Keratinocyte (primary cell): ENCODE measurements around the gene ERI3. TPM values are rescaled to one million over a fixed set of nuclear protein-coding genes. Genes with fewer than 3 reads are reported as not detected.
A peak's percentile ranks its signal among the peaks of the same experiment; 100 is the strongest.

Source experiments
- DNase-seq: peaks from one replicate; pipeline ENCODE4 v3.0.0-alpha.2; 2011; ENCODE audit warnings: low read depth, missing footprints, low spot score
- FAIRE-seq: peaks from 2 replicates; lab custom pipeline; 2011; peaks lifted over from hg19 to GRCh38; lab: Jason Lieb, UNC
- H2AFZ ChIP-seq: 2 replicates; pipeline ENCODE4 v1.6.0; 2012; ENCODE audit warnings: low read length, control low read depth, inconsistent platforms; ENCODE audit not compliant: control insufficient read depth
- H3K27ac ChIP-seq: 2 replicates; pipeline ENCODE4 v1.5.1; 2011; ENCODE audit warnings: low read length; ENCODE audit not compliant: control insufficient read depth, insufficient read depth
- H3K27me3 ChIP-seq: 3 replicates; pipeline ENCODE4 v1.6.0; 2011; ENCODE audit warnings: low read length; ENCODE audit not compliant: control insufficient read depth, insufficient read depth; ENCODE audit errors: extremely low read depth
- H3K36me3 ChIP-seq, 2 experiments: 2 replicates in 1 of 2; 3 replicates in 1 of 2; pipeline ENCODE4 v1.5.1; 2011; ENCODE audit warnings: low read length in 2 of 2, mild to moderate bottlenecking in 1 of 2; ENCODE audit not compliant: control insufficient read depth in 2 of 2, insufficient read depth in 2 of 2; ENCODE audit errors: extremely low read depth in 1 of 2
- H3K4me1 ChIP-seq: 3 replicates; pipeline ENCODE4 v1.5.1; 2011; ENCODE audit warnings: low read length; ENCODE audit not compliant: control insufficient read depth, insufficient read depth; ENCODE audit errors: extremely low read depth
- H3K4me2 ChIP-seq: 3 replicates; pipeline ENCODE4 v1.6.0; 2011; ENCODE audit warnings: low read depth, low read length; ENCODE audit not compliant: control insufficient read depth, insufficient read depth; ENCODE audit errors: extremely low read depth
- H3K4me3 ChIP-seq, 3 experiments: fragments of 200-600 bp in 1 of 3; sonication (generic) in 1 of 3; 2 replicates in 2 of 3; 3 replicates in 1 of 3; pipeline ENCODE4 v1.5.1; 2011 to 2016; ENCODE audit warnings: low read length in 3 of 3, mild to moderate bottlenecking in 3 of 3, control low read depth in 2 of 3, inconsistent platforms in 1 of 3, low read depth in 1 of 3, mixed read lengths in 1 of 3, mixed run types in 1 of 3, moderate library complexity in 1 of 3; ENCODE audit not compliant: control insufficient read depth in 2 of 3, insufficient read depth in 2 of 3; ENCODE audit errors: extremely low read depth in 1 of 3
- H3K79me2 ChIP-seq: 2 replicates; pipeline ENCODE4 v1.6.0; 2012; ENCODE audit warnings: low read length; ENCODE audit not compliant: control insufficient read depth, insufficient read depth
- H3K9ac ChIP-seq: 3 replicates; pipeline ENCODE4 v1.6.0; 2011; ENCODE audit warnings: low read length; ENCODE audit not compliant: control insufficient read depth, insufficient read depth; ENCODE audit errors: extremely low read depth
- H3K9me1 ChIP-seq: 3 replicates; pipeline ENCODE4 v1.6.0; 2011; ENCODE audit warnings: low read length; ENCODE audit not compliant: control insufficient read depth, insufficient read depth; ENCODE audit errors: extremely low read depth
- H3K9me3 ChIP-seq: 2 replicates; pipeline ENCODE4 v1.5.1; 2012; ENCODE audit warnings: low read depth, low read length; ENCODE audit not compliant: control insufficient read depth
- H4K20me1 ChIP-seq: 3 replicates; pipeline ENCODE4 v1.6.0; 2011; ENCODE audit warnings: low read length; ENCODE audit not compliant: control insufficient read depth, insufficient read depth; ENCODE audit errors: extremely low read depth
- EZH2 ChIP-seq: IDR thresholded peaks from one replicate; pipeline ENCODE4 v1.6.1; 2012; ENCODE audit warnings: inconsistent platforms, mild to moderate bottlenecking, low read length, moderate library complexity
- dilution Hi-C: fragments of 300-500 bp; cut with MboI; formaldehyde crosslinking; loops from one replicate; pipeline ENCODE4 v1.7.0; 2020; ENCODE audit warnings: low sequenced_read_pairs; ENCODE audit not compliant: extremely low pct_ligation_motif_present
- polyA plus RNA-seq, 5 experiments: library from polyadenylated mRNA; depleted of rRNA in 3 of 5; stranded (reverse) in 3 of 5; stranded (forward) in 1 of 5; unstranded in 1 of 5; fragments of >200 nt; gene quantifications; 1 replicate in 1 of 5; 2 replicates in 3 of 5; 3 replicates in 1 of 5; pipeline versions ENCODE4 v1.2.1 to v1.2.3, GENCODE V29; 2011 to 2012; ENCODE audit warnings: missing spikeins in 2 of 5, low read depth in 1 of 5, low replicate concordance in 1 of 5
- TF ChIP-seq, protein P1 (sequence below), 3 experiments: IDR thresholded peaks in 1 of 3; conservative IDR thresholded peaks in 1 of 3; optimal IDR thresholded peaks in 1 of 3; 2 replicates in 2 of 3; 3 replicates in 1 of 3; pipeline versions ENCODE3 to v1.5.1; 2011; ENCODE audit warnings: low read length in 3 of 3, mild to moderate bottlenecking in 3 of 3, moderate library complexity in 2 of 3, control low read depth in 1 of 3, inconsistent platforms in 1 of 3; ENCODE audit not compliant: insufficient read depth in 2 of 3; ENCODE audit errors: extremely low read depth in 1 of 3

ERI3 gene
- polyA plus RNA-seq, 1 donor (not counting 4 experiments of a cell fraction or from before 2014, with no cell fraction given) = 43.7 TPM

DNA sequence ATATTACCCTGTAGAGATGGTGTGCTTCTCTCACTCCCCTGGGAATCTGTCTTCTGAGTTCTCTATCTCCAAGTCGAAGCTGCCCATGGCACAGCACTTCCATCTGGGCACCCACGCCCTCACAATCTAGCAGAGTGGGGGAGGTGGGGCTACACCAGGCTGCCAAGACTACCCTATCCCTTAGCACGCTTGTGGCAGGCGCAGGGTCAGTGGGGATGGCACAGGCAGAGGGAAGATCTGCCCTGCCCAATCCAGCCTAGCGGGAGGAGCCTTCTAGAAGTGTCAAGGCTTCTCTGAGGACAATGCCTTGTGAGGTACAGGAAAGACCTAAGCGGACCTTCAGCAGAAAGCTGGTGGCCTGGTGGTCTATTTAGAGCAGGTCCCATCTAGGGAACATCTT lies 92.6 kb downstream of the ERI3 start:
- no peak overlapping the region for H3K4me2 ChIP-seq
- no peak overlapping the region for H3K4me3 ChIP-seq
- H3K9me3 ChIP-seq = no peaks in the 10 kb centered on the region
- no peak overlapping the region for H2AFZ ChIP-seq
- H3K36me3 ChIP-seq = peaks cover 0 to 2% of the 10 kb centered on the region in 2 experiments
- H4K20me1 ChIP-seq = no peaks in the 10 kb centered on the region
- no peaks in the 10 kb centered on the region for H3K27me3 ChIP-seq
- TF ChIP-seq, protein P1, sequence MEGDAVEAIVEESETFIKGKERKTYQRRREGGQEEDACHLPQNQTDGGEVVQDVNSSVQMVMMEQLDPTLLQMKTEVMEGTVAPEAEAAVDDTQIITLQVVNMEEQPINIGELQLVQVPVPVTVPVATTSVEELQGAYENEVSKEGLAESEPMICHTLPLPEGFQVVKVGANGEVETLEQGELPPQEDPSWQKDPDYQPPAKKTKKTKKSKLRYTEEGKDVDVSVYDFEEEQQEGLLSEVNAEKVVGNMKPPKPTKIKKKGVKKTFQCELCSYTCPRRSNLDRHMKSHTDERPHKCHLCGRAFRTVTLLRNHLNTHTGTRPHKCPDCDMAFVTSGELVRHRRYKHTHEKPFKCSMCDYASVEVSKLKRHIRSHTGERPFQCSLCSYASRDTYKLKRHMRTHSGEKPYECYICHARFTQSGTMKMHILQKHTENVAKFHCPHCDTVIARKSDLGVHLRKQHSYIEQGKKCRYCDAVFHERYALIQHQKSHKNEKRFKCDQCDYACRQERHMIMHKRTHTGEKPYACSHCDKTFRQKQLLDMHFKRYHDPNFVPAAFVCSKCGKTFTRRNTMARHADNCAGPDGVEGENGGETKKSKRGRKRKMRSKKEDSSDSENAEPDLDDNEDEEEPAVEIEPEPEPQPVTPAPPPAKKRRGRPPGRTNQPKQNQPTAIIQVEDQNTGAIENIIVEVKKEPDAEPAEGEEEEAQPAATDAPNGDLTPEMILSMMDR (optimal IDR thresholded peaks at IDR 0.05 in 1 of 3, IDR thresholded peaks at IDR 0.05 in 1 of 3, conservative IDR thresholded peaks at IDR 0.05 in 1 of 3; ENCODE audit: extremely low read depth in 1 of 3, insufficient read depth in 2 of 3, low read length in 3 of 3) = no peak
- no peak for TF ChIP-seq EZH2
- dilution Hi-C loops = no loop called here
- no peak overlapping the region for H3K9ac ChIP-seq
- DNase-seq (no peak), FAIRE-seq (no peak)
- no peaks in the 10 kb centered on the region for H3K79me2 ChIP-seq
- peaks cover 17% of the 10 kb centered on the region for H3K4me1 ChIP-seq
- no peaks in the 10 kb centered on the region for H3K9me1 ChIP-seq
- no peak overlapping the region for H3K27ac ChIP-seq

DNA sequence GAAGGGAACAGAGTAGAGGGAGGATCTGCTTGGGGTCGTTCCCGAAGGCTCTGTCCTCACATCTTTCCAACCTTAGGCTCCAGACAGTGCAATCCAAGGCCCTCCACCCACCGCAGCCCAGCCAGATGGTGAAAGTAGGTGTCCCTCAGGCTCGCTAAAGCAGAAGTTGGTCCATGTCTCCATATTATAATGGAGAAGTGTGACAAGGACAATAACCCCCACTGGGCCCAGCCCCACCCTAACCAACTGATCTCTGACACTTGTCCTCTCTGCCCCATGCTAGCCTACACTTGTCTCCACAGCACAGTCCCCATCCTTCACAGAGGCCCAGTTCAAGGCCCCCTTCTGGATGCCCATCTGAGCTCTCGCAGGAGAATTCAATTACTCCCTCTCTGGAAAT lies 93.1 kb downstream of the ERI3 start:
- FAIRE-seq (no peak), DNase-seq (no peak)
- H3K36me3 ChIP-seq = peaks cover 0 to 2% of the 10 kb centered on the region in 2 experiments
- dilution Hi-C loops = no loop called here
- H3K4me1 ChIP-seq = peaks cover 17% of the 10 kb centered on the region
- H3K4me3 ChIP-seq = peak overlapping the region in 1 of 3 experiments; percentile 44
- H2AFZ ChIP-seq = no peak overlapping the region
- peak overlapping the region; percentile 78 for H3K4me2 ChIP-seq
- H3K9me1 ChIP-seq = no peaks in the 10 kb centered on the region
- no peaks in the 10 kb centered on the region for H3K9me3 ChIP-seq
- TF ChIP-seq, protein P1 (optimal IDR thresholded peaks at IDR 0.05 in 1 of 3, IDR thresholded peaks at IDR 0.05 in 1 of 3, conservative IDR thresholded peaks at IDR 0.05 in 1 of 3; ENCODE audit: extremely low read depth in 1 of 3, insufficient read depth in 2 of 3, low read length in 3 of 3) = no peak
- TF ChIP-seq EZH2 = no peak
- no peak overlapping the region for H3K9ac ChIP-seq
- no peaks in the 10 kb centered on the region for H4K20me1 ChIP-seq
- H3K79me2 ChIP-seq = no peaks in the 10 kb centered on the region
- H3K27me3 ChIP-seq = no peaks in the 10 kb centered on the region
- H3K27ac ChIP-seq = no peak overlapping the region
